Activated T-cell treated with anti-CD3 and anti-CD28 coated beads, Interleukin-2, amount 50 U/mL, for 48 hours (primary cell): ENCODE results near the gene ARHGAP32.
"Not testable (repeated sequence)": the region's sequence is repeated elsewhere in the genome, so short reads cannot be mapped to it uniquely, and the experiment has no call there.

Experiments used
- DNase-seq, 2 experiments: peaks; one replicate each; pipeline ENCODE4 v3.0.0-alpha.2; 2020

ARHGAP32 gene

DNA sequence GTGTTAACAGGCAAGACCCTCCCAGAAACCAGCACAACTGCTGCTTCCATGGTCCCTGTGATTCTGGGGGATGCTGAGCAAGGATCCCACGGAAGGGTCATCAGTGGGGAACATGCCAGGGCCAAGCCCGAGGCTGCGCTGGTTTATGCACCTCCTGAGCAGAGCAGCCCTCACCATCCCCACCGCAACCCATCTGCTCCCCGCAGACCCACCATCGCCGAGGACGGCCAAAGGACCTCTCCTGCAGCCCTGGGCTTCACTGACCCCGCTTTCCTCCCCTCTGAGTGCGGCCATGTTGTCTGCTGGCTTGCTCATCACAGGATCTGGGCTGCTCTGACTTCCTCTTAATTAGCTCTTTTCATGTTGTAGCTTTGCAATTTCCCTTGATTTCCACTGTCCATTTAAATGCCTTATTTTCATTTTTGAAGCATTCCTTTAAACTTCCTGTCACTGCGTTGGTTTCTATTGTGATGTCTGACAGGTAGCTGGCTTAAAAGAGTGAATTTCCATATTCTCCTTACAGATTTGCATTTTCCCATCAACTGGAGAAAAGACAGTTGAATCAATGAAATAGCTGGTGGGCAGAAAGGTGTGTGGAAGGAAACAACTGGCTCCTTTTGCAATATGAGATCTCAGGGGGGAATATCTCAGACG, 264.3 kb downstream of the ARHGAP32 start:
- DNase-seq, result no peak

GRCh38 chr11:128927108-128927461, 265.0 kb downstream of the ARHGAP32 start:
- DNase-seq, result no peak

GRCh38 chr11:128926437-128927107, 265.6 kb downstream of the ARHGAP32 start:
- no peak for DNase-seq

GRCh38 chr11:128926000-128926399, 266.1 kb downstream of the ARHGAP32 start:
- no peak for DNase-seq

GRCh38 chr11:128925250-128925600, 266.9 kb downstream of the ARHGAP32 start:
- DNase-seq, result no peak

DNA sequence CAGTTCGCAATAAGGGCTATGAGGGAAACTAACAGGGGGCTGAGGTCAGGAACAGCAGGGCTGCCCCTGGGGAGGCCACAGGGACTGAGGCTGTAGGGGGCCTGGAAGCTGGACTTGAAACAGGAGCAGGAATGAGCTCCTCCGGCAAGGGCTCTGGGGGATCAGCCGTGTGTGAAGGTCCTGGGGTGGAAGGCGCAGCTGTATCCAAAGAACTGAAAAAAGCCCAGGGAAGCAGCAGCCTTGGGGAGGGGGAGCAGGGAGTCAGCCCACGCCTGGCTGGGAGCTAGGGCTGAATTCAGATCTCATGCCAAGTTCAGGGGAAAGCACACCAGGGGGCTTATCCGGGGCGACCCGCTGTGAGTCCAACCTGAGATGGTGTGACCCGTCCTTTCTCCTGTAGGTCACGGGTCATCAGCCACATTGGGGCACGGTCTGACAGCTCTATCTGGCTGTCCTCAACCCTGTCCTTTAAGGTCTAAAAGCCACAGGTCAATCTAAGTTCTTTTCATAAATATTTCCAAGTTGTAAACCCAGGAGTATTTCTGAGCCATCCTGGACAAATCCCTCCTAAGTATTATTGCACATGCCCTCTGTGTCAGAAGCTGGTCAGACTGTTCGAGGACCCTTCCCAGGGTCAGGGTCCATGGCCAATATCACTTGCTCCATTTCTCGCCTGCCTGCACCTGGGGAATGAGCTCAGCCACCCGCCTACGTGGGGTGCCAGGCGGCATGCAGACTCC, 267.4 kb downstream of the ARHGAP32 start:
- DNase-seq, result no peak

DNA sequence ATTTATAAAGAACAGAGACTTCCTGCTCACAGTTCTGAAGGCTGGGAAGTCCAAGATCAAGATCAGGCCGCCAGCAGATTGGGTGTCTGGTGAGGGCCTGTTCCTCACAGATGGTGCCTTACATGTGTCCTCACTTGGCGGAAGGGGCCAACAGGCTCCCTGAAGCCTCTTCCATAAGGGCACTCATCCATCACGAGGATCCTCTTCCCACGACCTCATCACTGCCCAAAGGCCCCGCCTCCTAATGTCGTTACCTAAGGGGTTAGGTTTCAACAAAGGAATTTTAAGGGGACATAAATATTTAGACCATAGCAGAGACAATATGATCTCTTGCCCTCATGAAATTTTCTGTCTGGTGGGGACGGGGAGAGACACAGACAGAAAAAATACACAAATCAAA, 268.0 kb downstream of the ARHGAP32 start:
- no peak for DNase-seq

GRCh38 chr11:128921793-128922192, 270.3 kb downstream of the ARHGAP32 start:
- no peak for DNase-seq

GRCh38 chr11:128920666-128921065, 271.5 kb downstream of the ARHGAP32 start:
- no peak for DNase-seq

- DNase-seq, result not testable (repeated sequence)
Measured at GRCh38 chr11:128919635-128920034, 272.5 kb downstream of the ARHGAP32 start.

DNA sequence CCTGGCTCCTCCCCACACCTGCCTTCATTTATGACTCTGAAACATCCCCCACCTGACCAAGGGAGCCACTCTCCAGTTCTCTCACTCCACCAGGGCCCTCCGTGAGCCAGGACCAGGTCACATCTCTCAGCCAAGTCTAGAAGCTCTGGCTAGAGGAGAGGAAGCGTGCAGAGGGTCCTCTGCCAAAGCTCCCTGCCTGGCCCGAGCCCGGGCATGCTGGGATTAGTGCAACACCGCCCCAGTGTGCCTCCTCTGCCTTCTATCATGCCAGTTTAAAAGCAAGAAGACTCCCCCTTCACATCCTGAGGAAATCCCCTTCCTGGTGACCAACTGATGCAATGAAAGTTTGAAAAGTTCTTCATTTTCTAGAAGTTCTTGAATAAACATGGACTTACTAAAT, 272.9 kb downstream of the ARHGAP32 start:
- no peak for DNase-seq

GRCh38 chr11:128917144-128917724, 274.9 kb downstream of the ARHGAP32 start:
- DNase-seq, result no peak

DNA sequence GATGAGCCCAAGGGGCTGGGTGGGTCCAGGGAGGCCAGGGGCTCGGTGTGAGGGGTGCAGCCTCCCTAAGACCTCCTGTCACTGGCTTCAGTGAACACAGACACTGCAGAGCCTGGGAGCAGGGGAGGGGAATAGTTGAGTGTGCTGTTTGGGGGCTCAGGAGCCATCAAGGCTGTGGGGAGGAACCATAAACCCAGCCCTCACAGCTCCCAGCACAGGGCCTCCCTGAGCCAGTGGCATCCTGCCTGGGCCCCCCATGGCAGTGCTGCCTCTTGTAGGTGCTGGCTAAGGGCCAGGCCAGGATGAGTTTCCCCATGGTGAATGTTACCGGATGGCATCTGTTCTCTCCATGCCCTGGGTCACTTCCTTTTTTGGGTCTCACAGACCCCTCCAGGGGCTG, 275.4 kb downstream of the ARHGAP32 start:
- no peak for DNase-seq

GRCh38 chr11:128916037-128916572, 276.0 kb downstream of the ARHGAP32 start:
- DNase-seq, result no peak

DNA sequence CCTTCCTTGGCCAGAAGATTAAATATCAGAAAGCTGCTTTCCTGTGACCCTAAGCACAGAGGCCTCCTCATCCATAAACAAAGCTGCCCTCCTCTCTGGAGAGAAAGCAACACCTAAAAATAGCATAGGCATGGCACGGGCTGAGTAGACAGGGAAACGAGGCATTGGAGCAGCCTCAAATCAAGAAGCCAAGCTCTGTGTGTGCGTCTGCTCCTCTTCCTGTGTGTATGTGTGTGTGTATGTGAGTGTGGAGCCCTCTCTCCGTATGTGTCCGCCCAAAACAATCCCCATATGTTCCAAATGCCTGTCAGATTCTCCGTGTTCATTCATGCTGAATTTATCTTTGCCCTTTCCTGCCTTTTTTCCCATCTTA, 277.0 kb downstream of the ARHGAP32 start:
- no peak for DNase-seq
